Stimulated activated CD8-positive, alpha-beta memory T cell treated with anti-CD3 and anti-CD28 coated beads, Interleukin-15, amount 100 ng/mL, for 24 hours (primary cell): Measurements from ENCODE around the gene DHRS9.
A peak's percentile ranks its signal among the peaks of the same experiment; 100 is the strongest.
"Not testable (repeated sequence)": the region's sequence is repeated elsewhere in the genome, so short reads cannot be mapped to it uniquely, and the experiment has no call there.

Source experiments
- DNase-seq: peaks from one replicate; pipeline ENCODE4 v3.0.0-alpha.2; 2020; ENCODE audit warnings: low read depth

Gene DHRS9

DNA sequence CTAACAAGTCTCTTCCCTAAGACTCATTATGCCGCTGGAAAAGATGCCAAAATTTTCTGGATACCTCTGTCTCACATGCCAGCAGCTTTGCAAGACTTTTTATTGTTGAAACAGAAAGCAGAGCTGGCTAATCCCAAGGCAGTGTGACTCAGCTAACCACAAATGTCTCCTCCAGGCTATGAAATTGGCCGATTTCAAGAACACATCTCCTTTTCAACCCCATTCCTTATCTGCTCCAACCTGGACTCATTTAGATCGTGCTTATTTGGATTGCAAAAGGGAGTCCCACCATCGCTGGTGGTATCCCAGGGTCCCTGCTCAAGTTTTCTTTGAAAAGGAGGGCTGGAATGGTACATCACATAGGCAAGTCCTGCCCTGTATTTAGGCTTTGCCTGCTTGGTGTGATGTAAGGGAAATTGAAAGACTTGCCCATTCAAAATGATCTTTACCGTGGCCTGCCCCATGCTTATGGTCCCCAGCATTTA, 26.3 kb downstream of the DHRS9 start:
- no peak for DNase-seq

DNA sequence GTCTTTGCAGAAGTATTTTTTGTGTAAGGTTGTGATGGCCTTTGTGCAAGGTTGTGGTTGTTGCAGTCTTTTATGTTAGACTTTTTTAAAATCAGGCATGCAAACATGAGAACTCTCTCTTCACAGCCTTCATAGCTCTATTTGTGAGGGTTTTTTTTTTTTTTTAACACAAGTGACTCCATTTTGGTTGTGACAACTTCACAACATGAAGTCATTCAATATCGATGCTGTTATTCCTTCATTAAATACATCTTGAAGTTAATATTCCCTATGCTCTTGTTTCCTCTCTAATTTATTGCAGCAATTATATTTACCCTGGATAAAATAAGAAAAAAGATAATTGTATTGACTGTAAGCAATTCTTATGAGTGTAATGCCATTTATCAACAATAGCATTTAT, 35.5 kb downstream of the DHRS9 start:
- no peak for DNase-seq

DNA sequence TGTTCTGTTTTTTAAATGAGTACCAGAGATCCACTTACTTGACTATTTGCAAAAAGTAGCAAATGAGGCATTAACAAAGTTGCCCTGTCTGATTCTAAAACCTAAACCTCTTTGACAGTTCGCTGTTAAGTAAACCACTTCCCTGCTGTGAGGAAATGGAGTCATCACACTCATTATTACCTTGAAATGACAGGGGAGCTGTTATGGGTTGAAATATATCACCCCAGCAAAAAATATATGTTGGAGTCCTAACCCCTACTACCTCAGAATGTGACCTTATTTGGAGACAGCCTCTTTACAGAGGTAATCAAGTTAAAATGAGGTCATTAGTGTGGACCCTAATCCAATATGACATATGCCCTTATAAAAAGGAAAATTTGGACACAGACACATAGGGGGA, 36.1 kb downstream of the DHRS9 start:
- no peak for DNase-seq

DNA sequence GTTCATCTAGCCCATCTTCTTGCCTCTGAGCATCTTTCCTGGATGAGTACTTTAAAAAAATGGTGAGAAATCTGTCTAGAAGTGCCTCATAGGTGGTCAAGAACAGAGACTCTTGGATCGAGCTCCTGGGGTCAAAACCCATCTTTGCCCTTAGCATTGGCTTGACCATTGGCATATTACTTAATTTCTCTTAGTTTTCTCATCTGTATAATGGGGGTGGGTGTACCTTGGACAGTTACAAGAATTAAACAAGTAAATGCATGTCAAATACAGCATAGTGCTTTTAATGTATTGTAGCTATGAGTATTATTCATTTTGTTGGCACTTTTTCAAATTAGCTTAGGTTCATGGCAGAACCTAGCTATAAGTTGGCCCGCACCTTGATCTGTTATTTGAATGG, 36.8 kb downstream of the DHRS9 start:
- DNase-seq = no peak

DNA sequence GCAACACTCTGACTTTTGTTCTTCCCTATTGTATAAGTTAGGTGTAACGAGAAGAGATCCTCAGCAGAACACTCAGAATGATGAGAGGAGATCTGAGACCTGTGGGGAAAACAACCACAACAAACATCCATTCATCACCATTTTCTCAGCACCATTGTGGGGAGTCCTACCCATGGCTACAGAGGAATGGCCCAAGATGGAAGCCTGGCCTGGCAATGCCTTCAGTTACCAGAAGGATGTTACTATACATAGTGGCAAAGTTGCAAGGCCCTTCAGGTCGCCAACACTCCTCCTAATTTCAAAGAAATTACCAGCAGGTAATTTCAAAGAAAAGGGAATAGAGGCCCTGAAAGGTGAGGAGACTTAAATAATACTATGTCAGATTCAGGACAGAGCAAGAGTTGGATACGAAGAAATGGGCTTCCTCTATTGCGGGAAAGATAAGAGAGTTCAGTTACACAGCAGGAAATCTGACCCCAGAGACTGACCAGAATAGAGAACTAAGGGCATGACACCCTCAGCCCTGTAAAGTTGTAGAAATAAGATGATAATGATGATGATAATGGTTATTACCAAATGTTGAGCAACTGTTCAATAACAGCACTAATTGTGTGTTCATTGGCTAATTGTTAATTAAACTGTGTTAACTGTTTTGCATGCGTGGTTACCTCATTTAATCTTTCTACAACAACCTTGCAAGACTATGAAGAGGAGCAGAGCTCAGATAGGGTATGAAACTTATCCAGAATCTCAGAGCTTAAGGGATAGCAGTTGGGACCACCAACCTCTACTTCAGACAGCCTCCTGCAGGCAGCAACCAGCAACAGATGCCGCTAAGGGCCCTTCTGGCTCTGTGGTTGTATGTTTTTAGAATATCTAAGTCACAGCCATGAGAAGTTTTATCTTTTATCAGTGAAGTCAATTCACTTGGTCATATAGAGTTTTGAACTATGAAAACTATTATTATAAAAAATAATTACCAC, 37.5 kb downstream of the DHRS9 start:
- no peak for DNase-seq

DNA sequence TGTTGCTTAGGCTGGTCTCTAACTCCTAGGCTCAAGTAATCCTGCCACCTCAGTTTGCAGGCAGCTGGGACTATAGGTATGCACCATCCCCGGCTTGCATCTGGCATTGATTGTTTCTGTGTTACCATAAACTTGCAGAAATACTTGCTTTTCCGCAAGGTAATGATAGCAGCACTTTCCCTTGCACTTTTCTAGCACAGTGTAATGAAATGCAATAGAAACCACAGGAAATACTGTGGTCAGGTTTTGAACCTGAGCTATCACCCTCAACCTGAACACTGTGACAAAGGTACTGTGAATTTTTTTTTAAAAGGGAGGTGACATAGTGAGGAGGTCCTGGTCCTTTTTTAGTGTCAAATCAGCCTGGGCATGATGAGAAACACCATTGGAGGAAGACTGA, 38.3 kb downstream of the DHRS9 start:
- DNase-seq = no peak

DNA sequence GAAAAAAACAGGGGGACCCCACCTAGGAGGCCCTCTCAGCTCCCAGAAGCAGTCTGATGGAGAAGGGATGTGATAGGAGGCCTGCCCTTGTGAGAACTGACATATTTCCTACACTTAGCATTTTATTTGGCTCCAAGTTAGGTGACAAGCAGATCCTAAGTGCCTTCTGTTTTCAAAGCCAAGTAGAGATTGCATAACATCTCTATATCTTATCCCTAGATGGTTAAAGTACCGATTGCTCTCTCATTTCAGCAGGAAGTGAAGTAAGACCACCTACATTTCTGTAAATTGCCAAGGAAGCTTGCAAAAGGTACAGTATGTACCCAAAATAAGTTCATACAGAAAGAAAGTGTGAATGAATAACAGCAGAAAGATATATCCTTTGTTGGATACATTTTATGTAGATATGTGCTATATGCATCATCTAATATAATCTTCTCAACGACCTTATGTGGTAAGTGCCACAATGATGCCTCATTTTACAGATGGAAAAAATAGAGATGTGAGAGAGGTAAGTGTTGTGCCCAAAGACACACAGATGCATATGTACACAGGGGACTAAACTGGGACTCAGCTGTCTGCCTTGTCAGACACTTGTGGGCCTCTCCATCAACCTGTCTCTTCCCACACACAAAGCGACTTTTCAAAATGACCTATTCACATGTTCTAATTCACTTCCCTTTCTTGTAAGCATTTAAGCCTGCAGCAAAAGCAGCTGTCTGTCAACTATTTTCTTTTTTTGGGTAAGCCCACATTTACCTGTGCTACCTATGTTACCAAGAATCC, 38.9 kb downstream of the DHRS9 start:
- DNase-seq = no peak

DNA sequence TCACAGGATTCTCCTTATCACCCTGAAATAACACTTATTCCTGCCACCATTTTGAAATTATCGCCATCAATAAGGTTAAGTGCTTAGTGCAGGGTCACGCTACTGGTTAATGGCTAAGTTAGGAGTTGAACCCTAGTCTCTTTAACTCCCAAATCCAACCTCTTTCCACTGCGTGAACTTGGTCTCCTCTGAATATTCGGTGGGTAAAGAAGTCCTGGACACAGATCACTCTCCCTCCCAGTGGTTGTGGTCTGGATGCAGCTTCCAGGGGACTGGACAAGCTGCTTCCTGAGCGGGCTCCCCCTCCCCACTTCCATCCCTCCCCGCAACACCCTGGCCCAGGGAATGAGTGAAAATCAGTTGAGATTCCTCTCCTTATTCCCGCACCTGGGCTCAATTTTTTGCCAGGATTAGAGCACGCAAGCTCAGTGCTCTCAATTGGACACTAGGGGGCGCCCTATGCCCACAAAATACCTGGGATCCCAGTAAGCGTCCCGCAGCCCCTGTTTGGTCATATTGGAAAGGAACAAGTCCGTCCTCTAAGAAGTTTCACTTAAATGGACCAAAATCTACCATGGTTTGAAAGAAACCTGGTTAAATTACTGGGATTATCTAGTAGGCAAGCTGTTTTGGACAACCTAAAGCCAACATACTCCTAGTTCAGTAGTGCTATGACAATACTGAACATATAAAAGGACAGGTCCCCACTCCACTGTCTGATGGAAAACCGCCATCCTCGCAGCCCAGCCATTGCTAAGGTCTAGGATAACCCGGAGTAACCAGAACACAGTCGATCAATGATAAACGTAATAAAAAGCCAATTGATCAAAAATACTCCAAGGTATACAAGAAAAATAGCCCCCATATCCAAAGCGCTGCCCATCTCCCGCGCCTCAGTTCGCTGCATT, 40.4 kb downstream of the DHRS9 start:
- peak; percentile 47 for DNase-seq

DNA sequence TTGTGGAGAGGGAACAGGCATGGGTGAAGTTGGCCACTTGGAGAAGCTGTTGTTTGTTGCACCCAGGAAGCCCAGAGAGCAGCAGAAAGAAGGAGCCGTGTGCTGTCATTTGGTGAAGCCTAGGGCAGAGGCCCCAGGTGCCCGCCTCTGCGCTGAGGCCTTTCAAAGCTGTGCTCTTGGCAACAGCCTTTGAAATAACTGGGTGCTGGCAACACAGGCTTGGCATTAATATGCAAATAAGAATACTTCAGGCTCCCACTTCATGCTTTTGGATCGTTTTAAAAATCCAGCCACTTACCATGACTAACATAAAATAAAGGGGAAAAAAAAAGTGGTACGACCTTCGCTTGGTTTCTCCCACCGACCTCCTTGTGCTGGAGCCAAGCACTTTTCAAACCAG, 41.1 kb downstream of the DHRS9 start:
- no peak for DNase-seq

DNA sequence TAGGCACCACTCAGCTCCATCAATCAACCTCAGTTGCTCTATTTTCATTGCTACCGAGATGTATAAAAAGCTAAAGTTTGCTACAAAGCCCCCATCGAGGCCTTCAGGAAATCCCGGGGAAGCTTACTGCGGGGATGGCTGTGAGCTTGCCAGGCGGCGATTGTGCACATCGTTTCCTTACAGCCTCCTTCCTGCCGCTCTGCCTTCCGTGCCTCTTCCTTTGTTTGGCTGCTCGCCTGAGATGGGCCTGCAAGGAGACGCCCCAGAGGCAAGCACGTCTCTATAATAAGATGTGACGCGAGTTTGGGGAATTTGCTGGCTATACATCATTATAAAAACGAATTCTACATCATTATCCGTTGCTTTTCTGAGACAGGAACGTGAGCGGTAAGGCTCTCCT, 41.6 kb downstream of the DHRS9 start:
- no peak for DNase-seq

DNA sequence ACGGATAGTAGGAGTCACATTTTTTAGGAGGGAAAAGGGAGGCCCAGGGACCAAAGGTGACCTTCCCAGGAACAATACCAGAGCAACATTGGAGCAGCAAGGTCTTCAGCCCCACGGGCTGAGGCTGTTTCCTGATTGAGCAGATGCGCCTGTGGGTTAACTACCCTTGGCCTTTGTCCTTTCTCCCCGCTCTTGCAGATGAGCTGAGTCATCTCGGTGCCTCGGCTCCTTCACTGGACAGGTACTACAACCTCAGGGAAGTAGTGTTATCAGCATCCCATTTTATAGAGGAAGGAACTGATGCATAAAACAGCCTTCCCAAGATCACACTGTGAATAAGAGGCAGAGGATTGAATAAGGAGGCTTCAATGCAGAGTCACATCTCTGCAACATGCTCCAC, 43.5 kb downstream of the DHRS9 start:
- no peak for DNase-seq

DNA sequence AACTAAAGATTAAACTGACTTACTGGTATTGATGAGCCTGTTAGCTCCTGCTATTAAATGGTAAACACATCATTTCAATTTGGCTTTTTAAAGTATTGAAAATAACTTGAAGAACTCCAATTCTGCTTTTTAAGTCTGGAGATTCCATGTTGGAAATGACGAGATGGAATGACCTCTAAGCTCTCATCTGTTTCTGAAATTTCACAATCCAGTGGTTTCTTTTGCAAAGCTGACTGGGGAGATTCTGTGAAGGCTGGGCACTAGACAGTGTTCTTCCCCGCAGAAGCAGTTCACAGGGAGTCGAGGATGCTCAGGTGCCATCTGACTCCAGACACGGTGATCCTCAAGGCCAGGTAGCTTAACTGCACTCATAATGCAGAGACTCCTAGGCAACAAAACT, 44.7 kb downstream of the DHRS9 start:
- DNase-seq = no peak

DNA sequence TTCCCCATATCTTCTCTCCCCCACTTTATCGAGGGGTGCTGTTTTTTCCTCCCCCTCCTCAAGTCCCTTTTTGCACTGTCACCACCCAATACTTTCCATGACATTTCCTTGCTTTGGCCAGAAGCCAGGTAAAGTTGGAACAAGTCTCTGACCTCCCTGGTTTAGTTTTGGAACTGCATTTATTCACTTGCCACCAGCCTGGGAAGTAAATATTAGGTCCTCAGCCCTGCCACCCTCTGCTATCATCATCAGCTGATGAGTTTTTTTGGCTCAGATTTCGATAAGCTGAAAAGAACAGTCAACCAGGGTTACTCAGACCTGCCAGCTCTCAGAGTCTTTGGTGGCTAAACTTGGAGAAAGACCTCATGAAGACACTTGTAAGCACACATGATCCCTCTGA, 47.0 kb downstream of the DHRS9 start:
- no peak for DNase-seq

DNA sequence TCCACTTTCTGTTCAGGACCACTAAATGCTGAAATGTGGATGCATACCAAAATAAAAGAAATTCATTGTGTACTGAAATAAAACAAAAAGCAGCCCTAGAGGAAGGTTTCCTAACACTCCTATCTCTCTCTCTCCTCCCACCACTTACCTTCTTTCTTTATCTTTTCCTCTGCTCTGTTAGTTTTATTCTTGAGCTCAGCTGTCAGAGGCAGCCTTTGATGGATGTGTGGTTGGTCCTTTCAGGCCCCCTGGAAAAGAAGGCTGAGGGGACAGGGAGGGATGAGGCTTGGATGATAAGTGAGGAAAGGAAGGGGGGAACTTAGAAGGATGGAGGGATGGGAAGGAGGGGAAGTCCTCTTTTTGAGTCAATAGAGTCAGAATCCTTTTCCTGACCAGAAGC, 47.6 kb downstream of the DHRS9 start:
- no peak for DNase-seq

DNA sequence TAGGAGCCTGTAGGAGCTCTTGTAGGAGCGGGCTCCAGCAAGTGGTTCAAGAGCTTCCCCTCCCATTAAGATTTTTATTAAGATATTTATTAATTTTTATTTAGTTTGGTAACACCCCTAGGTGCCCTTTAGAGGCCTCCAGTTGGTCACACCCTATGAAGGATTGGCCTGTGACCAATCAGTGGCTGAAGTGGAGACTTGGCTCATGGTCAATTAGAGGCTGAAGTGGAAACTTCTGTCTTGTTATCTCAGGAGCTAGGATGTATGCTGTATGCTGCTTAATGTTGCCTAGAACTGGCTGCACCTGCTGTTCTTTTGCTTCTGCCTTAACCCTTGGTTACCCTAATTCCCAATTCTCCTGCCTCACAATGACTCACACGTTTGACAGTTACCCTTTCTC, 48.7 kb downstream of the DHRS9 start:
- DNase-seq = no peak

DNA sequence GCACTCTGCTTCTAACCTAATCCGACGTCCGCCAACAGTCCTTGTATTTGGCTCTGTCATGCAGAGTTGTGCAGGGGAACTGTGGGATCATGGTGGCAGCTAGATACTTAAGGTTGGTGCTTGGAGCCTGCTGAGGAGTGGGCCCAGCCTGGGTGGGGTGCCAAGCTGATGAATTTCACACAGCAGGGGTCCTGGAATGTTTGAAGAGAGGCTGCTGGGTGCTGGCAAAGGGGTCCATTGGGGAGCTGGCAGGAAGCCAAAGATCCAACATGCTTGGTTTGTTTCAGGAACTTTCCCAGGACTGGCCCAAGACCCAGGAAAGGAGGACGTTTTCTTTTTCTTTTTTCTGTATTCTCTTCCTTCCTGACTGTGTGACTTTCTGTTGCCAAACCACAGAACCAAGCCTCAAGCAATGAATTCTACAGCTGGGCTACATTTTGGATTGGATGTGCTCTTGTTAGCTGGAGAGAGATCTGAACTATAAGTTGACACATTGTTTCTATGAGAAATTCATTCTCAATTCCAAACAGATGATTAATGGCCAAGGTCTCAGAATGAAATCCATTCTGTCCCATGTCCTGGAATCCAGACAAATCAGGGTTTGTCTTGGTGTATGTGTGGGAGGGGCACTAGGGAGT, 49.9 kb downstream of the DHRS9 start:
- DNase-seq = no peak

DNA sequence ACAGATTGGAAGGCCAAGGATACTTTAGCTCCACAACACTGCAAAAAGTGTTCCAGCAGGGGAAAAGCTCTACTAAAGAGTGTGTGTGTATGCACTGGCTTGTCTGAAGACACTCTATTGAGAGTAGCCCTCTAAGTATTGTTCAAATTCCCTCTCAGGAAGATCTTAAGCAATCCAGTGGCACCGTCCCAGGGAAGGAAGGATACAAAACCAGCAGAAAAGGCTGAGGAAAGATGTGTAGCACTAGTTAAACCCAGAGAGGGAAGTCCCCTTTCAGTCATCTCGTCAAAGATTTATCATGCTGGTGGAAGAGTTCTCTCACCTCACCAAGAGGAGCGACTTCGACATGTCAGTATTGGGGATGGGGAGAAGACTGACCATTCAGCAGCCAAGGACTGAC, 50.5 kb downstream of the DHRS9 start:
- no peak for DNase-seq

DNA sequence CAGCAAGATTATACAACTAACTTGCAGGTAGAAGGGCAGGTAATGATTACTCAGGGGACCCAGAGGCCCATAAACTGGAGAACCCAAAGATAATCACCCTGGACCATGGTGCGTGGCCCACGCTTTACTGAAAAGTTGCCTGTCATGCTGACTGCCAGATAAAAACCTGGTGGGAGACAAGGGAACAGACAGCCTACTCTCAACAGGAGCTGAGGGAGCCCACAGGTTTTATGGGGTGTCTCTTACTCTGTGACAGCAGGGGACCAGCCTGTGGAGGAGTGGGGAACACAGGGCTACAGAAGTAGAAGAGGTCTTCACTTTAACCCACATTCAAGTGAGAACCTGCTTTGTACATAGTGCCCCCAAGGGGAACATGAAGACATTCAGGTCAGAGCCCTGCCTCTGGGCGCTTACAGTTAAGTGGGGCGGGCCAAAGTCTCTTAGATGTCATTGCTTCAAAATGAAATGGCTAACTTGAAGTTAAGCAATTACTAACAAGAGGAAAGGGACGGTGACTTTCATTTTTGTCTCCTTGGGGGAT, 60.4 kb downstream of the DHRS9 start:
- no peak for DNase-seq

DNA sequence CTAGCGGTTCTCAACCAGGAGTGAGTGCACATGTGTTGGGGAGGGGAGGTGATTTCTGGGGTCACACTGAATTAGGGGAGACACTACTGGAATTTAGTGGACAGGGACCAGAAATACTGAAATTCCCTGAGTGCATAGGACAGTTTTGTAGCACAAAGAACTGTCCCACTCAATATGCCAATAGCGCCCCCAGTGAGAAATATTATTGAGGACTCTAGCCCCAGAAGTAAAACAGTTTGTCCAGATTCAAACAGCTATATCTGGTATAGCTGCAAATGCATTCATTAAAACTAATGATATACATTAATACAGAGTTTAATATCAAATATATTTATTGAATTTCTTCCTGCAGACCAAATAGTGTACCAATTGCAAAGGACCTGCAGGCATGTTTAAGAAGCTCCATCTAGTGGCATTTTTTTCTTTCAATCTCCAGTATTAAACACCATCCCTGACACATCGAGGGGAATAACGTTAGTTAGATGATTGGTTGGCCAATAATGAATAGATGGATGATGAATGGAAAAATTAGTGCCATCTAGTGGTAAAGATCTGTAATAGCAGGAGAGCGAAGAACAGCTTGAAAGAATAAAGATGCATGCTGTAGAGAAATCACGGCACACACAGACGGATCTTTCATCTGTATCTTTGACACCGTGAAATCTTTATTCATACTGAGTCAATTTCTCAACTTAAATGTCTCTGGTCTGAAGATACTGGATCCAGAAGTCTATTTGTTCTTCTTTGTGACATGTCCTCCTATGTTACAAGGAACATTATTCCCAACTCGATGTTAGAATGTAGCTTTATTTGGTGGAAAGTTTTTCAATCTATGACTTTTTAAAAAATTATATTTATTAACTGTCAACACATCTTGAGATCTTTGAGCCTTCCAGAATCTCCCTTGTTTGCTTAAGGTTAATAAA, 62.5 kb downstream of the DHRS9 start:
- DNase-seq = no peak

DNA sequence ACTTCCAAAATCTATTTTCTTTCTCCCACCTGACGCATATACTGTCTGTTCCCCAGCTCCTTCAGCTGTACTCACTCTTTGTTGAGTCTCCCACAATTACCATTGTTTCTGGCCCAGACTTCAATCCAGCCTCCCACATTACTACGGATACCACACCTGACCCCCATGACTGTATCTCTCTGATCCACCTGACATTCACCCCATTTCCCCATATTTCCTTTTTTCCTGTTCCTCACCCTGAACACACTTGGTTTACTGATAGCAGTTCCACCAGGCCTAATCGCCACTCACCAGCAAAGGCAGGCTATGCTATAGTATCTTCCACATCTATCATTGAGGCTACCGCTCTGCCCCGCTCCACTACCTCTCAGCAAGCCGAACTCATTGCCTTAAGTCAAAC, 64.9 kb downstream of the DHRS9 start:
- DNase-seq = not testable (repeated sequence)
